HEK293 (cell line): ENCODE measurements around the gene LFNG.

Experiments
- CTCF ChIP-seq: fragments of 450-650 bp; formaldehyde crosslinking; IDR thresholded peaks from 2 replicates; pipeline ENCODE4 v1.5.1; 2016; ENCODE audit warnings: missing biosample characterization, missing genetic modification characterization
- ELK4 ChIP-seq: IDR thresholded peaks from 2 replicates; pipeline ENCODE4 v1.6.1; 2011; ENCODE audit warnings: mild to moderate bottlenecking, low read depth, low read length, borderline replicate concordance
- KLF16 ChIP-seq: fragments of 450-650 bp; formaldehyde crosslinking; IDR thresholded peaks from 2 replicates; pipeline ENCODE4 v1.5.1; 2017; ENCODE audit warnings: missing biosample characterization, missing genetic modification characterization
- REST ChIP-seq: fragments of 450-650 bp; formaldehyde crosslinking; IDR thresholded peaks from 2 replicates; pipeline ENCODE4 v1.5.1; 2016; ENCODE audit warnings: missing biosample characterization, missing genetic modification characterization
- TRIM28 ChIP-seq: IDR thresholded peaks from 2 replicates; pipeline ENCODE4 v1.6.1; 2011; ENCODE audit warnings: low read length, control low read depth, borderline replicate concordance
- ZFP3 ChIP-seq: fragments of 450-650 bp; formaldehyde crosslinking; IDR thresholded peaks from 2 replicates; pipeline ENCODE4 v1.5.1; 2016; ENCODE audit warnings: low read depth, missing biosample characterization, missing genetic modification characterization
- ZNF138 ChIP-seq: fragments of 450-650 bp; formaldehyde crosslinking; IDR thresholded peaks from 2 replicates; pipeline ENCODE4 v1.5.1; 2016; ENCODE audit warnings: missing biosample characterization, missing genetic modification characterization, borderline replicate concordance
- ZNF174 ChIP-seq: fragments of 450-650 bp; formaldehyde crosslinking; IDR thresholded peaks from 2 replicates; pipeline ENCODE4 v1.5.0; 2017; ENCODE audit warnings: missing biosample characterization, mild to moderate bottlenecking, missing genetic modification characterization
- ZNF23 ChIP-seq: fragments of 450-650 bp; formaldehyde crosslinking; IDR thresholded peaks from 2 replicates; pipeline ENCODE4 v1.5.1; 2016; ENCODE audit warnings: missing biosample characterization, missing genetic modification characterization, borderline replicate concordance
- ZNF302 ChIP-seq: fragments of 450-650 bp; formaldehyde crosslinking; IDR thresholded peaks from 2 replicates; pipeline ENCODE4 v1.5.1; 2016; ENCODE audit warnings: missing biosample characterization, missing genetic modification characterization, low read depth
- ZNF600 ChIP-seq: fragments of 450-650 bp; formaldehyde crosslinking; IDR thresholded peaks from 2 replicates; pipeline ENCODE4 v1.5.1; 2016; ENCODE audit warnings: missing biosample characterization, missing genetic modification characterization
- ZNF792 ChIP-seq: fragments of 450-650 bp; formaldehyde crosslinking; IDR thresholded peaks from 2 replicates; pipeline ENCODE4 v1.5.1; 2016; ENCODE audit warnings: missing biosample characterization, missing genetic modification characterization
- ZXDB ChIP-seq: fragments of 450-650 bp; formaldehyde crosslinking; IDR thresholded peaks from 2 replicates; pipeline ENCODE4 v1.5.1; 2016; ENCODE audit warnings: missing biosample characterization, missing genetic modification characterization

GRCh38 chr7:2493205-2494164 lies 26.1 kb upstream of the LFNG start:
- TF ChIP-seq CTCF (tag by site-specific recombination) (no peak), ZNF174 (tag by site-specific recombination) (no peak), REST (no peak), ZNF302 (tag by site-specific recombination) (no peak), ZFP3 (tag by site-specific recombination) (no peak), KLF16 (tag by site-specific recombination) (no peak), ZNF792 (tag by site-specific recombination) (no peak), ZNF138 (tag by site-specific recombination) (no peak), ELK4 (no peak), ZNF600 (no peak), TRIM28 (no peak), ZXDB (tag by site-specific recombination) (no peak), ZNF23 (tag by site-specific recombination) (no peak)
